GM10847 (cell line): ENCODE results near the gene CASP7.

Source experiments
- POLR2A ChIP-seq: IDR thresholded peaks from 2 replicates; pipeline ENCODE4 v1.6.1; 2011; ENCODE audit not compliant: insufficient read length; ENCODE audit errors: extremely low read depth

CASP7 gene

DNA sequence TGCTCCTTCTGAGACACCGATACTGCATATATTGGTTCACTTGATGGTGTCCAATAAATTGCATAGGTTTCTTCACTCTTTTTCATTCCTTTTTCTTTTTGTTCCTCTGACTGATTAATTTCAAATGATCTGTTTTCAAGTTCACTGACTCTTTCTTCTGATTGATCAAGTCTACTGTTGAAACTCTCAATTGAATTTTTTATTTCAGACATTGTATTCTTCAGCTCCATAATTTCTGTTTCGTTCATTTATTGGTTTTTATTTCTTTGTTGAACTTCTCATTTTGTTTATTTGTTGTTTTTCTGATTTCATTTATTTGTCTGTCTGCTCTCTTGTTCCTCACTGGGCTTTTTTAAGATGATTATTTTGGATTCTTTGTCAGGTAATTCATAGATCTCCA, 13.6 kb downstream of the CASP7 start:
- TF ChIP-seq POLR2A = no peak

DNA sequence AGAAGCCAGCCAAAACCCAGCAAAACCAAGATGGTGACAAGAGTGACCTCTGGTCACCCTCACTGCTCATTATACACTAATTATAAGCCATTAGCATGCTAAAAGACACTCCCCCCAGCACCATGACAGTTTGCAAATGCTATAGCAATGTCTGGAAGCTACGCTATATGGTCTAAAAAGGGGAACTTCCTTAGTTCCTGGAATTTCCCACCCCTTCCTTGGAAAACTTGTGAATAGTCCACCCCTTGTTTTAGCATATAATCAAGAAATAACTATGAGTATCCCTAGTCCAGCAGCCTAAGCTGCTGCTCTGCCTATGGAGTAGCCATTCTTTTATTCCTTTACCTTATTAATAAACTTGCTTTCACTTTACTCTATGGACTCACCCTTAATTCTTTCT, 16.0 kb downstream of the CASP7 start:
- TF ChIP-seq POLR2A = no peak

DNA sequence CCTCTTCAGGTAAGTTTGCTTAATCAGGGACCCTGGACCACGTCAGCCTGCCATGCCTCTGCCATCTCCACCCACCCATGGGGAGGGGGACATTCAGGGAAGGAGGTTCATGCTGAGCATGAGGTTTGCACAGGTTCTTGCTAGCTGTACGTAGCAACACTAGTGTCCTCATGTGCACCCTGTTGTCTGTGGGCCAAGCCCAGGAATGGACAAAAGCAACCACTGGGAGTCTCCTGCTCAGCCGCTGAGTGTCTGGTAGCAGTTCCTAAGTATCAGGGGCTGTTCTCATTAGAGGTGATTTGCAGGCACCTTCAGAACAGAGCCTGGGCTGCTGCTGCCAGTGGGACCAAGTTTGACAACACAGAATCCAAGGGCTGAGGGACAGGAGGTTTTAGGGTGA, 17.9 kb downstream of the CASP7 start:
- TF ChIP-seq POLR2A = no peak

DNA sequence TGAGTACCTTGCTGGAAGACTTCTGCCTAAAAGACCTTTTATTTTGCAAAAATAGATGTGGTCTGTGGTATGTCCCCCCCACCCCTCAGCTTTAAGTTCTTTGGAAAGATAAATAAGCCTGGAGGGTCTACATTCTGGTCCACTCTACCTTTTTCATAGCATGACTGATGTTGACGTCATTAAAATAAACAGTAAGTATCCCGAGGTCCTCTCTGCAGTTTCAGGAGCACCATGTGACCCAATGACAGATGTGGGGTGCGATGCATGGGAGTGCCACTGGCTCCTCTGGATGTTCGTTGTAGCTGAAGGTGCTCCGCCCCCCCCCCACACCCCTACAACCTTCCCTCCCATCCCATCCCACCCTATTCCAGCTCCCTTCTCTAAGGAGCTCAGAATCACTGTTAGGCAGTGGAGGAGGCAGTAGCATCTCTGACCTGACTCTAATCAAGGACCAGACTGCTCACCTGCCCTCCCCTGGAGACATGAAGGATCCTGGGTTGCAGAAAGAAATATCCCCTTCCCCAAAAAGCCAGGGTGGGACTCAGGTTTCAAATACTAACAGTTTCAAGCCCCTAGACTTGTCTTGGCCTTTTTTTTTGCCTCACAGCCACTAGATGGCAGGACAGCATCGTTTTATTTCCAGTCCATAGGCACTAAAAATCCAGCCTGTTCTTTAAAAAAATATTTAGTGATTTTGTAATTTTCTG, 25.1 kb downstream of the CASP7 start:
- TF ChIP-seq POLR2A = no peak

DNA sequence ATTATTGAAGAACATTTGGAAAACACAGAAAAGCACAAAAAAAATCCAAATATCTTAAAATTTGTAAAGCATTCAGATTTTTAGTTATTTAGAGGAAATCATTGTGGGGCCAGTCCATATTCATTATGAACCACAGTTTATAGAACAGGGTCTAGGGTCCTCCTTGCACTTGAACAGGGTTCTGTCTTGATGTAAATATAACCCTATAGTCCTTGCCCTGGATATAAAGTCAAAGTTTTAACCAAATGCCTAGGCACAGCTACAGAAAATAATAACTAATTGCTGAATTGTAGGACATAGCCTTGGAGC, 25.6 kb downstream of the CASP7 start:
- TF ChIP-seq POLR2A = no peak

DNA sequence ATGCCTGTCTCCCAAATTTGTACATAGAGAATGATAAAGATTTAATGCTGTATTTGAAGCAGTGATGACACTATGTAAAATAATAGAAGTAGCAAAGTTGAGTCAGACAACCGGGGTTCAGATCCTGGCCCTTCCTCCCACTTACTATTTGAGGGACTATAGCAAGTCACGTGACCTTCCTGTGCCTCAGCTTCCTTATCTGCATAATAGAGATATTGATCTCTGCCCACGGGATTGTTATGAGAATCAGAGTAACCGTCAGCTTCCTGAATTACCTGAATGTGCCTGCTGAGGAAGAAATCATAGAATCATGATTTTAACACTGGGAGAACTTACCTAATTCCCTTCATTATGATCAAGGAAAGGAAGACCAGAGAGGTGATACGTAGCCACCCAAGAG, 26.9 kb downstream of the CASP7 start:
- TF ChIP-seq POLR2A = no peak

DNA sequence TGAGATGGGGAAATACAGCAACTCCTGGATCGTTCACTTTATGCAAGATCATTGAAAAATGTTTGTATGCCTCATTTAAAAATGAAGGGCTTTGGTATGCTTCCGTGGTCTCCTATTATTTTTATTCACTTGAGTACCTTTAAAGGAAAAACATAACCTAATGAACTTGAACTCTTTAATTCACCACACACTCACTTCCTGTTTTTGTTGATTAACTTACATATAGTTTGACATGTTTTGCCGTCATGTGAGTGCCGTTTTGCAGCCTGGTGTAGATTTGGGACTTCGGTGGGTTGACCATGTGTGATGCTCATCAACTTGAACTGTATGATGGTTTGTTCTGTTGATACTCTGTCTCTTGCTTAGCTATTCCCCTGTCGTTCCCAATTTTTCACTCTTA, 28.9 kb downstream of the CASP7 start:
- no peak for TF ChIP-seq POLR2A

DNA sequence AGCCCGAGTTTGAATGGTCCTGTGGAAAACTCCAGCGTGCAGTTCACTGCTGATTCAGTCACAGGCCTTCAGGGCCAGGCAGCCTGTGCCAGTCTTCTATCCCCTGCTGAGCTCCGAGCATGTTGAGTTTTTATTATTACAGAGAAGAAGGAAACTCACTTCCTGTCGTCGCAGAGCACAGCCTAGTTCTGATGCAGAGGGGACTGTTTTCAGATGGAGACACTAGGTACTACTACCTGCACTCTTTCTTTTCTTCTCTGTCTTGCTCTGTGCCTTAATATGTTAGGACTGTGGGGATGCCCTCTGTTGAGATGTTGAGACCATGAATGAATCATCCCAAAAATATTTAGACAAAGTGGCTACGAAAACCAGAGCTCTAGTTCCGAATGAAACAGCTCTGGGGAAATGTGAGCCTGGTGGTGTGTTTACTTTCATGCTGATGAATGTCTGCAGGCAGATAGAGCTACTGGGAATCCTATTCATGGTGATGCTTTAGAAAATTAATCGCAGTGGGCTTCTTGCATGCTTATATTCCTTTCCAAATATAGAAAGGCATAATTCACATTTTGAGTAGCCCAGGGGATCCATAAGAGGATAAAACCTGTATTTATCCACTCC, 29.6 kb downstream of the CASP7 start:
- no peak for TF ChIP-seq POLR2A

DNA sequence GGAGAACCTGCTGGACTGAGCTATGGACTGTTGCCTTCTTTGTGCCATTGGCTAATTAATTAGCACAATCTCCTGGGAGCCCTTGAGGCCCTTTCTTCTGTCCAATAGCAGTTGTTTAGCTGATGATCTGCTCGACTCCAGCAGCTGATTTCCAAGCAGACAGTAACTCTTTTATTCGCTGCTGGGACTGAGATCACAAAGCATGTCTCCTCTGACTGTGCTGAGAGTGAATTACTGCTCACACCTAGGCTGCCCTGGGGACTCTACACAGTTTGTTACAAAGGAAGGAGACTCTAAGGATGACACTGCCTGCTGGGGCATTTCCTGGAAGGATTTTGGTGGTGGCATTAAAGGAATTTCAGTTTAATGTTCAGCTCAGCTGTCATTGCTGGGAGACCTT, 31.4 kb downstream of the CASP7 start:
- no peak for TF ChIP-seq POLR2A

DNA sequence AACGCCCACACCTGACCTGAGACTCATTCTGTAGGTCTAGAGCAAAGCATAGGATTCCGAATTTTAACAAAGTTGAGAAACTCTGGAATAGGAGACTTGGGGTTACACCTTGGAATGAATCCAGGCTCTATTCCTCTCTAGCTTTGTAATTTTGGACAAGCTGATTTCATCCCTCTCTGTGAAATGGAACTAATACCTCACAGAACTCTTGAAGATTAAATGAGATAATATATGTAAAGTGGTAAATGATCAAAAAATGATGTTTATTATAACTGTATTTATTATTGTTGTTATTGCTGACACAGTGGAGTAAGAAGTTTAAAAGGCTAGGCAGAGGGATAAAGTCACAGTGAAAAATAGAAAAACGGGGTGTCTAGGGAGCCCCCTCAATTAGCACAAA, 32.3 kb downstream of the CASP7 start:
- no peak for TF ChIP-seq POLR2A

DNA sequence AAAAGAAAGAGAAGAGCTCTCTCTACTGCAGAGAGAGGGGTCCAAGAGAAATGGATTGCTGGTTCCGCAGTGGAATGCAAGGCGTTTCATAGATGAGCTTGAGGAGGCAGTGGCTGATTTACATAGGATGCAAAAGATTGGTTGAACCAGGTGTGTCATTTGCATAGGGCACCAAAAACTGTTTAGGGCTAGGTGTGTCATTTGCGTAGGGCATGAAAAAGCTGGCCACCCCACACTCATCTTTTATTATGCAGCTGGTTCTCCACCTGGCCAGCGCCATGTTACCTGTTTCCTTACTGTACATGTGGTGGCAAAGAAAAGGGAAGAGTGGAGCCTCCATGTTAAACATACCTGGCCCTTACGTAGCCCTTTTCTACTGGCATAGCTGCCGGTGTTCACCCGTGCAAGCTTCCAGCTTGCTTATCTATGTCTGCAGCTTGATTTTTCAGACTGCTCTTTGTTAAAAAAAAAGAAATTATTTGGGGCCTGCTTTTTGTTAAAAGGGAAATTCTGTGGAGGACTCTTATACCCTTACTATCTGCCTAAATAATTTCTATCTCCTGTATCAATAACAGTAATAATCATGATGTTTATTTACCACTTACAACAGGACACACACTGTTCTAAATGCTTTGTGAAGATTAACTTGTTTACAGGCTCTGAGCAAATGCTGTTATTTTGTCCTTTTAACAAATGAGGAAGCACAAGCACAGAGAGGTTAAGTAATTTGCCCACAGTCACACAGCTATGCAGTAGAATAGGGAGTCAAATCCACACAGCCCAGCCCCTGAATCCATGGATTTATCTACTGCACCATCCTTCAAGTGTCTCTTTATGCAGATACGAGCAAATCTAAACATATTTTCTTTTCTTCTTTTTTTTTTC, 33.3 kb downstream of the CASP7 start:
- TF ChIP-seq POLR2A = no peak

DNA sequence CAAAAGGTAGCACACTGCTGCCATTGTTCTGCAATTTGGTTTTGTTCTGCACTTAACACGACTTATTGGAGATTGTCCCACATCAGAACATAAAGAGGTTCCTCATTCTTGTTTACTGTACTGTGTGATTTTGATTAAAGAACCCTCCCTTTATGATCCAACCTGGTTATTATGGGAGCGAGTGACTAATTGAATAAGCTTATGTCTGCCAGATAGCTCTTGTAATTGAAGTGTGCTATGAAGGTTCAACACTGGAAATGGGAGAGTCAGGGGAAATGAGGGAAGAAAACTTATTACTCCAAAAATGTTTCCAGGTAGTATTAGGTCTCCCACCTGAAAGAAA, 33.9 kb downstream of the CASP7 start:
- no peak for TF ChIP-seq POLR2A

DNA sequence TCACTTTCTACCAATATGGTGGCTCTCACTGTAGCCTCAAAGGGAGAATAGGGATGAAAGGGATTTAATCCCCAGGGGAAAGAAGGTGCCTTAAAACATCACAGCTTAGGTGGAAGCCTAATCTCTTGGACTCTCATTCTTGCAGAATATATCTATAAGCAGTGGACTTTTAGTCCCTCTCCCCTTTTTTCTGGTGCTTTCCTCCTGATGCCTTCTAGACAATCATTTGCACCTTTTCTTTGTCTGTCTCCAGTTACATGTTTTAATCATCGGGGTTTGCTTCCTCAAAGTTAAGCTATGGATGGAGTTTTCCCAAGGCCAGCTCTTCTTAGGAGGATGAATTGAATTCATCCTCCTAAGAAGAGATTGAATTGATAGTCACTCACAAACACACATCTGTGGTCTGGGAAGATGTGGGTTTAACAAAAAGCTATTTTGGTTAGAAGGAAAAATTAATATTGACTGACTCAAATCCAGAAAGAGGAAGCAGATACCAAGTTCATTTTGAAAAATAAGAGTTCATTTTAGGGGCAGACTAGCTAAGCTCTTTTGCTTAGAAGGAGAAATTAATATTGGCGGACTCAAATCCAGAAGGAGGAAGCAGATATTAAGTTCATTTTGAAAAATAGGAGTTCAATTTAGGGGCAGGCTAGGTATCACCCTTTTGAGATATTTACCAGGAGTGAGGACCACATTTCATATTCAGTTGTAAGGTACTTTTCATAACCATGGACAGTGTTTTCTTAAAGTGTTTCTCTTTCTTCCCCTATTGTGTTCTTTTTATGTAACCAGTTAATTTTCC, 36.6 kb downstream of the CASP7 start:
- TF ChIP-seq POLR2A = no peak

DNA sequence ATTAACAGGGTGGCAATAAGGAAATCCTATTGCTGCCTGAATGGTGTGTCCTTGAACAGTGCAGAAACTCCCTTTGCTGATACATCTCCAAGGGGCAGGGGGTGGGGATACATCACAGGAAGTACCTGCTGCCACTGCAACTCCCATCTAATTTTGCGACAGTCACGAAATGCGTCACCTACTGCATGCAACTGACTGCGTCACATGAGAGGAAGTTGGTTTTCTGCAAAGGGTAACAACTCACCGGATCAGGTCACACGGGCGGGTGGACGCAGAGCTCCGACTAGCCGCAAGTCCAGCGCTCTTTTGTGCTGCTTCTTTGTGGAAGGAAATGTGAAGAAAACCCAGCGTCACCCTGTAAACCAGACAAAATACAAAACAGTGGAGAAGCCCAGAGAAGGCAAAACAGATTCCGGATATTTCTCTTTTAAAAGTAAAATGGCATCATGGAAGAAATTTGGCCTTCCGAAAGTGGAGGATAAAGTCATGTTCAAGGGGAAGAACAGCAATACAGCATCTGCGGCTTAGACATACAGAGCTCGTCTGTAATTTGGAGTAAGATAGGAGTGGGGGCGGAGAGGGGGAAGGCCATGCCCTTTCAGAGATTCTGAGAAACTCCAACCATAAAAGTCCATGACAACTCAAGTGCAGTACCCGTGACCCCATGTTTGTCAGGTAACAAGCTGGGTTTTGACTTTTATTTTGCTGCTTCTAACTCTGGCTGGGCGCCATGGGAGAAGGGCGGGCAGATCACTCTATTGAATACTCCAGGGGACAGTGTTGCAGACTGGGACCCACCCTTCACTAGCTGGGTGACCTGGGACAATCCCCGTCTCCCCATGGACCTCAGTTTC, 39.5 kb downstream of the CASP7 start:
- no peak for TF ChIP-seq POLR2A

DNA sequence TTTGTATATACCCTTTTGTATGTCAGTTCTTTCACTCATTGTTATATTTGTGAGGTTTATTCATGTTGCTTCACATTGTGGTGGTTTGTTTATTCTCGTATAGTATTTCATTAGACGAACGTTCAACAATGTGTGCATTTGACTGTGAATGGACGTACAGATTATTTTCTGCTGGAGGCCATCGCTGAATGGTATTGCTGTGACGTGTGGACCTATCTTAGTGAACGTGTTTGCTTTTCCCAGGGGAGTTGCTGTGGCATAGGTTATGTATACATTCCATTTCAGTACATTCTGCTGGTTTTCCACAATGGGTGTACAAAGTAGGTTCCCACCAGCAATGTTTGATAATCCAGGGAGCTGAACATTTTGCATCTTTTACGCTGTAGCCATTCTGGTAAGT, 40.7 kb downstream of the CASP7 start:
- no peak for TF ChIP-seq POLR2A
